Panc1 (cell line): Measurements from ENCODE around the gene KRT82. TPM values are rescaled to one million over a fixed set of nuclear protein-coding genes. Genes with fewer than 3 reads are reported as not detected.

Experiments used
- ATAC-seq: fragments of 200-7000 bp; cut with Tn5 transposase; 2 replicates; pipeline ENCODE4 v1.9.1; 2020; ENCODE audit warnings: mild to moderate bottlenecking, moderate library complexity
- BruUV-seq: library from RNA; stranded (reverse); fragments of 400-500 nt; replicated peaks from 2 replicates; lab custom pipeline; 2021; lab: Mats Ljungman, UMichigan
- CTCF ChIA-PET: fragments of 300-600 bp; sonication (Branson Sonifier 250); formaldehyde crosslinking; loops from one replicate; lab custom pipeline; 2022; ENCODE audit warnings: antibody characterized with exemption; lab: Charles Lee
- POLR2A ChIA-PET: fragments of 300-600 bp; sonication (Branson Sonifier 250); formaldehyde crosslinking; loops from one replicate; lab custom pipeline; 2022; ENCODE audit warnings: antibody characterized with exemption; lab: Charles Lee
- DNase-seq: peaks from one replicate; pipeline ENCODE4 v3.0.0-alpha.2; 2010; ENCODE audit warnings: low read depth, low spot score
- H3K27ac ChIP-seq: 2 replicates; pipeline ENCODE4 v1.5.1; 2011; ENCODE audit warnings: mild to moderate bottlenecking, low read length, inconsistent platforms
- H3K27me3 ChIP-seq: fragments of 200-500 bp; sonication (Bioruptor generic); 2 replicates; pipeline ENCODE4 v1.6.0; 2014; ENCODE audit warnings: low read length, inconsistent platforms; ENCODE audit not compliant: control insufficient read depth, insufficient read depth
- H3K36me3 ChIP-seq: fragments of 200-500 bp; sonication (Bioruptor generic); 2 replicates; pipeline ENCODE4 v1.5.1; 2014; ENCODE audit warnings: inconsistent platforms, mild to moderate bottlenecking, low read length, moderate library complexity; ENCODE audit not compliant: control insufficient read depth, insufficient read depth
- H3K4me1 ChIP-seq: 2 replicates; pipeline ENCODE4 v1.5.1; 2011; ENCODE audit warnings: inconsistent platforms, mild to moderate bottlenecking, low read length, moderate library complexity; ENCODE audit not compliant: control insufficient read depth, insufficient read depth
- H3K4me3 ChIP-seq, 2 experiments: 2 replicates each; pipeline ENCODE4 v1.5.1; 2011 to 2012; ENCODE audit warnings: low read depth in 2 of 2, low read length in 2 of 2, mild to moderate bottlenecking in 2 of 2, inconsistent platforms in 1 of 2, moderate library complexity in 1 of 2
- H3K9me3 ChIP-seq: fragments of 200-500 bp; sonication (Bioruptor generic); 2 replicates; pipeline ENCODE4 v1.5.1; 2014; ENCODE audit warnings: low read depth, mild to moderate bottlenecking, inconsistent platforms, low read length, moderate library complexity; ENCODE audit not compliant: control insufficient read depth, insufficient read depth
- POLR2AphosphoS5 ChIP-seq: IDR thresholded peaks from 2 replicates; pipeline ENCODE4 v1.6.1; 2012; ENCODE audit warnings: mild to moderate bottlenecking, low read depth, low read length, moderate library complexity
- SIN3A ChIP-seq: IDR thresholded peaks from 2 replicates; pipeline ENCODE4 v1.6.1; 2012; ENCODE audit warnings: low read depth, mild to moderate bottlenecking, low read length, moderate library complexity, borderline replicate concordance; ENCODE audit not compliant: insufficient read depth
- TCF7L2 ChIP-seq: IDR thresholded peaks from 2 replicates; pipeline ENCODE4 v1.6.1; 2011; ENCODE audit warnings: mild to moderate bottlenecking, low read depth, low read length, inconsistent platforms
- in situ Hi-C: cut with HindIII; loops from 2 replicates; pipeline ENCODE4 v1.10.0; 2016; ENCODE audit warnings: low sequenced_read_pairs, low pct_unique_long_range_greater_than_20kb
- intact Hi-C: fragments of 100-400 bp; cut with micrococcal nuclease; formaldehyde crosslinking; loops from one replicate; pipeline ENCODE4 v1.10.0; 2022; ENCODE audit not compliant: unreplicated experiment
- total RNA-seq: library from RNA; stranded (reverse); gene quantifications from one replicate; pipeline ENCODE4 v1.2.1, GENCODE V29; 2021; ENCODE audit not compliant: unreplicated experiment
- TF ChIP-seq, protein P1 (sequence below): fragments of 450-650 bp; IDR thresholded peaks from 2 replicates; pipeline ENCODE4 v1.5.1; 2017; ENCODE audit warnings: mild to moderate bottlenecking
- TF ChIP-seq, protein P2 (sequence below), 2 experiments: IDR thresholded peaks; 2 replicates each; pipeline ENCODE4 v1.6.1; 2011 to 2012; ENCODE audit warnings: low read depth in 2 of 2, control low read depth in 1 of 2, low read length in 1 of 2, mild to moderate bottlenecking in 1 of 2, moderate library complexity in 1 of 2; ENCODE audit not compliant: insufficient read depth in 1 of 2

KRT82 gene
- total RNA-seq, 1 experiment from 2014 or later: not detected

DNA sequence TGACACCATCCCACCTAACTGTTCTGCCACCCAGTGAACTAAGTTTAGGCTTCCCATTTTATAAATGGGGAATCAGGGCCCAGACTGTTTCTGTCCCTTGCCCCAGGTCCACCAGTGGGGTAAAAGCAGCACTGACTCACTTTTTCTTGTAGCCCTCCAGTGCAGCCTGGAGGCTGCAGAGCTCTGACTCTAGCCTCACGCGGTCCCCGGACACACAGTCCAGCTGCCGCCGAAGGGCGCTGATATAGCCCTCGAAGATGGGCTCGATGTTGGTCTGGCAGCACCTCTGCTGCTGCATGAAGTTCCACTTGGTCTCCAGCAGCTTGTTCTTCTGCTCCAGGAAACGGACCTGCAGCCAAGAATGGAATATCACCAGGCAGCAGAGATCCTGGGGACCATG, 2.6 kb downstream of the KRT82 start:
- no peak for ATAC-seq
- no peak overlapping the region for H3K27ac ChIP-seq
- CTCF ChIA-PET: interaction anchor here (1.0 kb wide), 1 partner anchor 10 kb away, joined by 3 read pairs; no protein-coding TSS in a partner anchor
- in situ Hi-C loops (no loop called here), intact Hi-C loops (no loop called here)
- TF ChIP-seq, protein P1, sequence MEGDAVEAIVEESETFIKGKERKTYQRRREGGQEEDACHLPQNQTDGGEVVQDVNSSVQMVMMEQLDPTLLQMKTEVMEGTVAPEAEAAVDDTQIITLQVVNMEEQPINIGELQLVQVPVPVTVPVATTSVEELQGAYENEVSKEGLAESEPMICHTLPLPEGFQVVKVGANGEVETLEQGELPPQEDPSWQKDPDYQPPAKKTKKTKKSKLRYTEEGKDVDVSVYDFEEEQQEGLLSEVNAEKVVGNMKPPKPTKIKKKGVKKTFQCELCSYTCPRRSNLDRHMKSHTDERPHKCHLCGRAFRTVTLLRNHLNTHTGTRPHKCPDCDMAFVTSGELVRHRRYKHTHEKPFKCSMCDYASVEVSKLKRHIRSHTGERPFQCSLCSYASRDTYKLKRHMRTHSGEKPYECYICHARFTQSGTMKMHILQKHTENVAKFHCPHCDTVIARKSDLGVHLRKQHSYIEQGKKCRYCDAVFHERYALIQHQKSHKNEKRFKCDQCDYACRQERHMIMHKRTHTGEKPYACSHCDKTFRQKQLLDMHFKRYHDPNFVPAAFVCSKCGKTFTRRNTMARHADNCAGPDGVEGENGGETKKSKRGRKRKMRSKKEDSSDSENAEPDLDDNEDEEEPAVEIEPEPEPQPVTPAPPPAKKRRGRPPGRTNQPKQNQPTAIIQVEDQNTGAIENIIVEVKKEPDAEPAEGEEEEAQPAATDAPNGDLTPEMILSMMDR: no peak
- no peak for TF ChIP-seq TCF7L2
- no peaks in the 10 kb centered on the region for H3K36me3 ChIP-seq
- DNase-seq: no peak
- no peak overlapping the region for H3K4me3 ChIP-seq
- POLR2A ChIA-PET: interaction anchor here (0.5 kb wide), 1 partner anchor 198 kb away, joined by 3 read pairs; no protein-coding TSS in a partner anchor
- no TSS peak for BruUV-seq
- H3K9me3 ChIP-seq: no peaks in the 10 kb centered on the region
- no peaks in the 10 kb centered on the region for H3K4me1 ChIP-seq
- no peaks in the 10 kb centered on the region for H3K27me3 ChIP-seq

DNA sequence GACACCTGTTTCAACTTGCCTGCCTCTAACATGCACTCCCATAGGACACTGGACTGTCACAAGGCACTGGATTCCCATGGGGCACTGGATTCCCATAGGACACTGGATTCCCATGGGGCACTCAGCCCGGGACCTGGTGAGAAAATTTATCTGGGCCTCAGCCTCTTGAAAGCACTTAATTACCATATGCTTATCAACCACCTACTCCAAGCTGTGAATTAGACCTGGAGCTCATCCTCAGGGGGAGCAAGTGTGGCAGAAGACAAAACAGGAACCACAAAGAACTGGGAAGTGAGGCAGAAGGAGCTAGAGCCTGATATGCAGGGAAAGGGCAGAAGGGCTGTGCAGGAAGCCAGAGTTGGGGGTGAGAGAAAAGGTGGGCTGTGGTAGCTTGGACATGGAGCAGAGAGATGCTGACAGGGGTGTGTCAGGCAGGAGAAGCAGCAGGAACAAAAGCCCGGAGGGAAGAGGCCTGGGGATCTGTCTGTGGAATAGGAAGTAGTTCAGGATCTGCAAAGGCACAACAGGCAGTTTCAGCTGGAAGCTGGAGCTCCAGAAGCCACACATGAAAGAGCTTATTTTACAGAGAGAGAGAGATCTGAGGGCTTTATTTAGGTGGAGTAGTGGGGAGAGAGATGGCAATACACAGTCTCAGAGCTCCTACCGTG, 3.1 kb downstream of the KRT82 start:
- no peaks in the 10 kb centered on the region for H3K9me3 ChIP-seq
- no peak overlapping the region for H3K27ac ChIP-seq
- intact Hi-C loops (no loop called here), in situ Hi-C loops (no loop called here)
- no peaks in the 10 kb centered on the region for H3K4me1 ChIP-seq
- CTCF ChIA-PET: interaction anchor here (1.0 kb wide), 1 partner anchor 9 kb away, joined by 3 read pairs; no protein-coding TSS in a partner anchor
- DNase-seq (no peak), ATAC-seq (no peak)
- H3K27me3 ChIP-seq: no peaks in the 10 kb centered on the region
- H3K36me3 ChIP-seq: no peaks in the 10 kb centered on the region
- BruUV-seq: no TSS peak
- POLR2A ChIA-PET: interaction anchor here (0.5 kb wide), 1 partner anchor 197 kb away, joined by 3 read pairs; no protein-coding TSS in a partner anchor
- H3K4me3 ChIP-seq: no peak overlapping the region
- TF ChIP-seq, protein P2, sequence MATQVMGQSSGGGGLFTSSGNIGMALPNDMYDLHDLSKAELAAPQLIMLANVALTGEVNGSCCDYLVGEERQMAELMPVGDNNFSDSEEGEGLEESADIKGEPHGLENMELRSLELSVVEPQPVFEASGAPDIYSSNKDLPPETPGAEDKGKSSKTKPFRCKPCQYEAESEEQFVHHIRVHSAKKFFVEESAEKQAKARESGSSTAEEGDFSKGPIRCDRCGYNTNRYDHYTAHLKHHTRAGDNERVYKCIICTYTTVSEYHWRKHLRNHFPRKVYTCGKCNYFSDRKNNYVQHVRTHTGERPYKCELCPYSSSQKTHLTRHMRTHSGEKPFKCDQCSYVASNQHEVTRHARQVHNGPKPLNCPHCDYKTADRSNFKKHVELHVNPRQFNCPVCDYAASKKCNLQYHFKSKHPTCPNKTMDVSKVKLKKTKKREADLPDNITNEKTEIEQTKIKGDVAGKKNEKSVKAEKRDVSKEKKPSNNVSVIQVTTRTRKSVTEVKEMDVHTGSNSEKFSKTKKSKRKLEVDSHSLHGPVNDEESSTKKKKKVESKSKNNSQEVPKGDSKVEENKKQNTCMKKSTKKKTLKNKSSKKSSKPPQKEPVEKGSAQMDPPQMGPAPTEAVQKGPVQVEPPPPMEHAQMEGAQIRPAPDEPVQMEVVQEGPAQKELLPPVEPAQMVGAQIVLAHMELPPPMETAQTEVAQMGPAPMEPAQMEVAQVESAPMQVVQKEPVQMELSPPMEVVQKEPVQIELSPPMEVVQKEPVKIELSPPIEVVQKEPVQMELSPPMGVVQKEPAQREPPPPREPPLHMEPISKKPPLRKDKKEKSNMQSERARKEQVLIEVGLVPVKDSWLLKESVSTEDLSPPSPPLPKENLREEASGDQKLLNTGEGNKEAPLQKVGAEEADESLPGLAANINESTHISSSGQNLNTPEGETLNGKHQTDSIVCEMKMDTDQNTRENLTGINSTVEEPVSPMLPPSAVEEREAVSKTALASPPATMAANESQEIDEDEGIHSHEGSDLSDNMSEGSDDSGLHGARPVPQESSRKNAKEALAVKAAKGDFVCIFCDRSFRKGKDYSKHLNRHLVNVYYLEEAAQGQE (IDR thresholded peaks at IDR 0.05; ENCODE audit: insufficient read depth in 1 of 2, low read depth in 2 of 2, low read length in 1 of 2): no peak
- TF ChIP-seq SIN3A: no peak
- TF ChIP-seq TCF7L2: no peak
- TF ChIP-seq, protein P1: no peak
- no peak for TF ChIP-seq POLR2AphosphoS5
